Testis (tissue), 2 donors: ENCODE data around the gene FAAH.

ENCODE experiments used
- CTCF ChIP-seq, 3 experiments: fragments of 450-650 bp in 2 of 3; fragments of 200-600 bp in 1 of 3; sonication (generic) in 1 of 3; IDR thresholded peaks; one replicate each; pipeline ENCODE4 v1.5.1; 2016 to 2019; ENCODE audit warnings: antibody characterized with exemption in 3 of 3, mild to moderate bottlenecking in 2 of 3, moderate library complexity in 1 of 3
- POLR2A ChIP-seq: fragments of 450-650 bp; IDR thresholded peaks from one replicate; pipeline ENCODE4 v1.6.1; 2017; ENCODE audit warnings: antibody characterized with exemption, mild to moderate bottlenecking, moderate library complexity

GRCh38 chr1:46408356-46409062, 14.4 kb downstream of the FAAH start:
- no peak for TF ChIP-seq POLR2A
- TF ChIP-seq CTCF (IDR thresholded peaks at IDR 0.05) = no peak
